LNCaP clone FGC (cell line): ENCODE measurements around the gene TK2.

Experiments used
- DNase-seq: peaks from one replicate; pipeline ENCODE4 v3.0.0-alpha.2; 2011; ENCODE audit warnings: low read depth
- H3K4me3 ChIP-seq: 2 replicates; pipeline ENCODE4 v1.5.1; 2011; ENCODE audit warnings: mild to moderate bottlenecking, low read depth, low read length, control low read depth
- CTCF ChIP-seq: IDR thresholded peaks from 2 replicates; pipeline ENCODE4 v1.5.1; 2012; ENCODE audit warnings: mild to moderate bottlenecking; ENCODE audit not compliant: control insufficient read depth, insufficient read depth; ENCODE audit errors: extremely low read depth

Gene TK2

GRCh38 chr16:66544016-66544757, 5.7 kb downstream of the TK2 start:
- no peak overlapping the region for H3K4me3 ChIP-seq
- no peak for TF ChIP-seq CTCF
- DNase-seq, result no peak

GRCh38 chr16:66543541-66543940, 6.4 kb downstream of the TK2 start:
- H3K4me3 ChIP-seq, result no peak overlapping the region
- no peak for TF ChIP-seq CTCF
- DNase-seq, result no peak

GRCh38 chr16:66542396-66542795, 7.5 kb downstream of the TK2 start:
- TF ChIP-seq CTCF, result no peak
- no peak overlapping the region for H3K4me3 ChIP-seq
- no peak for DNase-seq

- no peak overlapping the region for H3K4me3 ChIP-seq
- TF ChIP-seq CTCF, result no peak
- no peak for DNase-seq
Observed at GRCh38 chr16:66541388-66542355, 8.2 kb downstream of the TK2 start.

GRCh38 chr16:66539623-66540469, 10.1 kb downstream of the TK2 start:
- DNase-seq, result no peak
- H3K4me3 ChIP-seq, result no peak overlapping the region
- TF ChIP-seq CTCF, result no peak

GRCh38 chr16:66538910-66539309, 11.0 kb downstream of the TK2 start:
- no peak for DNase-seq
- TF ChIP-seq CTCF, result no peak
- no peak overlapping the region for H3K4me3 ChIP-seq
